GM21737 (cell line): Measurements from ENCODE around the gene GBGT1.

Source experiments
- ATAC-seq: cut with Tn5 transposase; IDR thresholded peaks from one replicate; pipeline ENCODE4 v1.9.1; 2021; ENCODE audit warnings: mild to moderate bottlenecking, moderate library complexity; ENCODE audit not compliant: unreplicated experiment

GBGT1 gene

DNA sequence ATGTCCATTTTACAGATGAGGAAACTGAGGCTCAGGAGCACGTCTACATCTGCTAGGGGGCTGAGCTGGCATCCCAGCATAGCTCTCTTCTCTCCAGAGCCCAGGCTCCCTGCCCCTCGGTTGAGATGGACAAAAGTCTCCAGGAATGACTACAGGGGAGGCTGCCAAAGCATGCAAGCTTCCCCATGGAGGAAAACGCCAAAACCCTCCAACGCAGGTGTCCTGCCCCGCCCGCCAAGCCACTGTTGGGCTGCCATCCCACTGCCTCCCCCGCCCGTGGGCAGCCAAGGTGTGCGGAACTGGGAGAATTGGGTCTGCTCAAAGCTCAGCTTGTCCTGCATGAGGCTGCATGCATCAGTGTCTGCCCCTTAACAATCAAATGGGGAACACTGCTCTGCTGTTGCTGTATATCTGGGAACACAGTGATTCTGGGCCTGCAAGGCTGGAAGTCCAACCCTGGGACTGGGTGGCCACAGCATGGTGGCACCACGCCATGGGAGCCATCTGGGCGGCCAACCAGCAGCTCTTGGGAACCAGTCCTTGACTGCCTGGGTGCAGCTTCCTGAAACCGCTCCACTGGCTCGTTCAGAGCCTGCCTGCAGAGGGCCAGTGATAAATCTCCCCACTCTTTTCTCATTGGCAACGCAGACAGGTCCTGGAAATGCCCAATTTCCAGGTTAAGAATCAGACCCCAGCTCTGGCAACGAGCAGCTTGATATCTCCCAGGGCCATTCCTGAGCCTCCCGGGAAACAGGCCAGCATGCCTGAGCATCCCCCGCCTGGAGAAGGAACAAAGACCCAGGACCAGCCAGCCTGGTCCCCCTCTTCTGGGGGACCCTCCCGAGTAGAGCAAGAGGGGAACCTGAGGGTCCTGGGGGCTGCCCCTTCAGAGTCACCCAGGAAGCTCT is 46.2 kb downstream of the GBGT1 start:
- no peak for ATAC-seq

DNA sequence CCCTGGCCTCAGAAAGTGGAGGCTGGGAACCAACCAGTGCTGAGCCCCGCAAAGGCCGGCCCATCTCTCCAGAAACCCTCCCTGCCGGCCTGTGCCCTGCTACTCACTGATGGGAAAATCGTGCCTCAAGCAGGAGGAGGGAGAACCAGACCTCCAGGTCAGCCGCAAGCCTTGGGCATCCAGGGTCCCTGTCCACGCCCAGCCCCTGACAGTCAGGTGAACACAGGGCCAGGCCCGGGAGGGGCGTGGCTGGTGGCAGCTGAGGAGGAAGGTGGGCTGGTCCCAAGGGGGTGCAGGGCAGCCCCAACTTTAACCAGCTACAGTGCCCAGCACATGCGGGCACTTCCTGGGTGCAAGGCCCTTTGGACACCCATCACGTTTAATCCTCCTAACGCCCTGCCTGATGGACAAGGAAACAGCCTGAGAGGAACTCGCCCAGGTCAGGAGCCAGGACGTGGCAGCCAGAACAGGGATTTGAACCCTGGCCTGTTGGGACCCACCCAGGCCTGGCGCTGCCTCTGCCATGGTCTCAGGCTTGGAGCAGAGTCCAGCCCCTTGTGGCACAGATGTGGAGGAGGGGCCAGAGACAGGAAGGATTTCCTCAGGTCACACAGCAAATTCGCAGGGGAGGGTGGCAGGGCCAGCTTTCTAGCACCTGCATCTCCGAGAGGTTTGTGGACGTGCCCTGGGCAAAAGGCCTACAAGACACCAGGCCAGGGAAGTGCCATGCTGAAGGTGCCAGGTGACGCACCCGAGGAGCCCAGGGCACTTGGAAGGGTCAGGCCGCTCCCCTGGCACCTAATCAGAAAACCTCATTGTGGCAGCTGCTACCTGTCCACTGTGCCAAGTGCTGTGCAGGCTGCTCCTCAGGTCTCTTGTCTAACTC is 47.1 kb downstream of the GBGT1 start:
- ATAC-seq, result no peak

DNA sequence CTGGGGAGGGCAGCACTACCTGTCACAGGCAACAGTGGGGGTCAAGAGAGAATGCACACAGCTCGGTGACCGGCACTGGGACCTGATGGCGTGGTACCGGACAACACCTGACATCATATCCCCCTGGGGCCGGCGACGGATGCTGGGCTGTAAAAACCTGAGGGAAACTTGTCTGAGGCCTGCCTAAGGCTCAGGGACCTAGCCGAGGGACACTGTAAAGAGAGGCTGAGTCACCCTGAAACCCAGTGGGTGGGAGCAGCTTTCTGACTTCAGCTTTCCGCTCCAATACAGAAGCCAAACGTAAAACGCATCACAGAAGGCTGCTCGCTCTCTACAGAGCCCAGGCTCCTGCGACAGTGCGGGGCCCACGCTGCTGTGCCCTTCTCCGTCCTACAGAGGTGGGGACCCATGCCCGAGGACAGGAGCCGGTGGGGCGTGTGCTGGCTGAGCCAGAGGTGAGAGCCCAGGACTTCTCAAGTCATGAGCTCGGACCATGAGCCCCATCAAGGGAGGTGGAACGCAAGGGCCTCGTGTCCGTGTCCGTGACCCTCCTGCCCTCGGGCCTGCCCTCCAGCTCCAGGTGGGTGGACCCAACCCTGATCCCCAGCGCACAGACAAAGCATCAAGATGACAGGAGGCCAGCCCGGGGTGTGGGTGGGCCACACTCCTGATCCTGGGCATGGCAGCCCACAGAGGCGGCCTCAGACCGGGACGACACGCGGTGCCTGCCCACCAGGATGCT is 47.9 kb downstream of the GBGT1 start:
- ATAC-seq, result peak; percentile 60

DNA sequence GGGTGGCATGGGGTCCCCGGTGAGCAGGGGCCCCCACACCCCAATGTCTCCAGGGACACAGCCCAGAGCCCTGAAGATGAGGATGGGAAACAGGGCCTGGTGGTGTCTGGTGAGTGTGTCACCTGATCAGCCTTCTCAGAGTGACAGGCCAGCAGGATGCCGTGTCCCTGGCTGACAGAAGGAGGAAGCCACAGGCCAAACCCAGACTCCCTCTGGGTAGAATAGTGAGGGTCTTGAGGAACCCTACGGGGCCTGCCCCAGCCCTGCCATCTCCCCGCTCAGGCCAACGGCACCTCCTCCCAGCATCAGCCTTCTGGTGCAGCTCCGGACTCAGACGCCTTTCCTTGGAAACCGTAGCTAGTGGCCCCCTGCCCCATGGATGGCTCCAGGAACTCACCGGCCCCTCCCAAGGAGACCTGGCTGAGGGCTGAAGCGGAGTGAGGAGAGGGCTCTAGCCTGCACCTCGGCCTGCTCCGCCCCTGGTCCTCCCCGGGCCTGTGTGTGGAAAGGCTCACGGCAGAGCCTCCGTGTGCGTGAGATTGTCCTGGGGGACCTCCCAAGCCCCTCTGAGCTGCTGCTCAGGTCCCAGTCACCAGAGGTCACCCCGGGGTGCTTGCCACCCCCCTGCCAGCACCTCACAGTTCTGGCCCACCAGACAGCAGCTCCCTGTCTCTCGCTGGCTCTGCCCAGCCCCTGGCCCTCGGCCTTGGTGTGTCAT is 48.7 kb downstream of the GBGT1 start:
- ATAC-seq, result no peak

DNA sequence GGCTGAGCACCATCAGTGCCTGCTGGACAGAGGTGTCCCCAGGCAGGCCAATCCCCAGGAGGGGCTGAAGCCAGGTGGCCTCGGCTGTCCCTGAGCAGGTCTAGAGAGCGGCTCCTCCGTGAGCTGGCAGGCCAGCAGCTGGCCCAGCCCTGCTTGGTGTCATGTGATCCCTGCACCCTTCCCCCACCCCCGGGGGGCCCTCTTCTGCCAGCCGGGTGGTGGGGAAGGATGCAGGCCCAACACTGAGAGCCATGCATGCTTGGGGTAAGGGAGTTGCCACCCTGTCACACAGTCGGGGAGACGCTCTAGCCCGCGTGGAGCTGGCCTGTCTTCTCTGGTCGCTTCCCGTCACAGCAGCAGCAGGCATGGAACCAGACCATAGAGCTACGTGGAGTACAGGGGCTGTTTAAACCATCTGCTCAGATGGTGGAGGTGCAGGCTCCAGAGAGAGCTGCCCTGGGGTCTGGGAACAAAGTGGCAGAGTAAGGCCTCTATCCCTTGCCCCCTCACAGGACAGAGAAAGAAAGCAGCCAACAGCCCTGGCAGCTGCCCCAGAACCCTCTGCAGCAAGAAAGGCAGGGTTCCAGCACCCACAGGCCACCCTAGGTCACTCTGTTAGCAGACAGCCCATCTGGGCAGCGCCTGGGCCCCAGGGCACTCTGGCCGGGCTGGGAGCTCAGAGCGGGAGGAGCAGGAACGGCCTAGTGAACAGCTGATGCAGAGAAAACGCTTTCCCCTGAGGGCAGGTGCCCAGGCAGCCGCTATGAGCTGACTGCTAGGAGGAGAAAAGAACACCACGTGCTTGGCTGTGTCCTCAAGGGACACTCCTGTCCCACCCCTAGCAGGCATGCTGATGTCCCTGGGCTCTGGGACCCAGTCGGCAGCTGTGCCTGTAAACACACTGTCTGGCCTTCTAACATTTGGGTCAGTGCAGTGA is 49.5 kb downstream of the GBGT1 start:
- no peak for ATAC-seq

DNA sequence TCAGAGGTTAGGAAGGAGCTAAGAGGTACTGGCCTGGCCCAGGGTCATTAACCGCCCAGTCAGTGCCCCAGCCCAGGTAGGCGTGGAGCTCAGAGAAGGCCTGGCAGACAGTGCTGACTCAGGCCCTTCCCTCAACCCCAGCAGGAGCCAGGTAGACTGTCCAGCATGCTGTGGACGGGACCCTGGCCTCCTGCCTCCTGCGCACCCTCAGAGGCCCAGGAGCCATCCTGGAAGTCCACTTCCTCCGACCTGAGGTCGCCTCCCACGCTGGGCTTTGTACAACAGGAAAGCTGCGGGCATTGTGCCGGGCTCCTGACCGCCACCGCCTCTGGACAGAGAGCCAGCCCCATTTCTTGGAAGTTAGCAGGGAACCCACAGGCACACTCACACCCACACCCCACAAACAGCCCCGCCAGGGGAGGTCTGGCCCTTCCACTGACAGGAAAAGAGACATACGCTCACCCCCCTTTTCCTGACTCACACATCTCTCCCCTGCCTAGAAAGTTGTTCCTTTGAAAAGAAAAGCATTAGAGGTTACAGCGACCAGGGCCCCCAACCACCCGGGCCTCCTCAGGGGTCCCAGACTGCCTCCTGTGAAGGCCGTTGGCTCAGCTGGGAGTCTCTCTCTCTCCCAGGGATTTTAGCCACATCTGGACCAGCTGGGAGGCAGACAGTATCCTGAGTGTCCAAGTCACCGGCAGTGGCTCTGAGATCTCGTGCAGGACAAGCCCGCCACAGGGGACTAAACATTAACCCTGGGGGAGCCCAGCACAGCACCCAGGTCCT is 50.4 kb downstream of the GBGT1 start:
- no peak for ATAC-seq

DNA sequence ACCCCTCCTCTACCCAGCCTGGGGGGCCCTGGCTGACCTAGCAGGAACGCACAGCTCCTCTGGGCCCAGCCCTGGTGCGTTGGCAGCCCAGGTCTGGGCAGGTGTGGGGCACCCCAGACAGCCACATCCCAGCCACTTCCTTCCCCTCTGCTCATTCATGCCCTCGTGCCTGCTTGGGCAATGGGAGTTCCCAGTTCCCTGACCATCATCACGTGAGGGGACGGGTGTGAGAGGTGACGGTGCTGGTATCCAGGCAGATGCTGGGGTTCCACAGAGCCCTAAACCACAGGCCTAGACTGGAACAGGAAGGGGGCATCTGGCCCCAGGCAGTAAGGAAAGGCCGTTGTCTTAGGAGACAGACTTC is 51.1 kb downstream of the GBGT1 start:
- no peak for ATAC-seq

DNA sequence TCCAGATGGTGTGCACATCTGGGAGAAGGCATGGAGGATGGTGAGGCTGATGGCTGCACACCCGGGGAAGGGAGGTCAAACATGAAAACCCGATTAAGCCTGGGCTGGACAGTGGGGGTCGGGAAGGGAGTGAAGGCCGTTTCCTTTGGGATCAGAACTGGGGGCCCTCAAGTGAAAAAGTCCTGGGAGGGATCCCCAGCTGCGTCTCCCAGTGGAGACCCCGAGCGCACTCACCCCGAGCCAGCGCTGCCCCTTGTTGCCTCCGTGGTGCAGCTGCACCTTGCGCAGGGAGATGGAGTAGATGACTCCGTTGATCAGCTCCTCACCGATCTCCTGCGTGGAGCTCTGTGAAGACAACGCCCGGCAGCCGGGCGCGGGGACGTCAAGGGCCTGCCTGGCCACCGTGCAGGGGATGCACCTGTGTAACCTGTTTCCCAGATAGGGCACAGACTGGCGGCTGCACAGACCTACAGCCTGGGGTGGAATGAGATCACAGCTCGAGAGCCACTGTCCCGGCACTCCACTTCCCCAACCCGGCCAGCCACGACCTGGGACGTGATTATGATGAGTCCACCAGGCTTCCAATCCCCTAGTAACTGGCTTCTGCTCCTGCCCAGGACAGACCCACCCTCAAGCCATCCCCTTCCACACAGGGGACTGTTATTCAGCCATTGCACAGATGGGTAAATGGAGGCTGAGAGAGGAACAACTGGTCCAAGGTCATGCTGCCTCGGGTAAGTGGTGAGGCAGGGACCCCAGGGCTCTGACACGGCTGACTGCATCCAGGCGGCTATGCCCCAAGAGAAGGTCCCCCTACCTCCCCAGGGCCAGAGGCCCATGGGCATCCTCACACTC is 51.7 kb downstream of the GBGT1 start:
- no peak for ATAC-seq

DNA sequence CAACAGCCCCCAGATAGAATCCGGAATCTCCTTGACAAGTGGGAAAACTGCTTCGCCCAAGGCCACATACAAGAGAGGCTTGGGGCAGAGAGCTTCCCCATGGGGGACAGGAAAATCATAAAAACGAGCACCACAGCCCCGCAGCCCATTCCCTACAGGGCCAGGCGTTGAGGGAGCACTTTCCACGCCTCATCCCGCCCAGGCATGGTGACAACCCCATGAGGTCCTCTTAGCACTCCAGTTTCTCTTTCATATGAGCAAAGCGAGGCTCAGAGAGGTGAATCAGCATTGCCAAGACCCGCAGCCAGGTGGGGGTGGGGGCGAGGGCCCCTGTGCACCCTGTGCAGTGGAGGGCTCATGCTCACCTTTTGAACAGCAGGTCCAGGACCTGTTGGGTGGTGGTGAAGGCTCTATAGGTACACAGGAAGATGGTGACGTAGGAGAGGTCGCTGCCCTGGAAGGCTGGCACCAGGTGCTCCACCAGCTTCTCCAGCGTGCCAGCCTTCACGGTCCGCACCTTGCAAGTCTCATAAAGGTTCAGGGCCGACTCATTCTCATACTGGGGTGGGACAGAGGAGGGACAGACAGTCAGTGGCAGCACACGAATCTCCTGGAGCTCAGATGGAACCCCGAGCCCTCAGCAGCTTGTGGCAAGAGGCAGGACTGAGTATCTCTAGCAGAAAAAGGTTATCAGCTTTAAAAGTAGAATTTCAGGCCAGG is 53.6 kb downstream of the GBGT1 start:
- no peak for ATAC-seq

DNA sequence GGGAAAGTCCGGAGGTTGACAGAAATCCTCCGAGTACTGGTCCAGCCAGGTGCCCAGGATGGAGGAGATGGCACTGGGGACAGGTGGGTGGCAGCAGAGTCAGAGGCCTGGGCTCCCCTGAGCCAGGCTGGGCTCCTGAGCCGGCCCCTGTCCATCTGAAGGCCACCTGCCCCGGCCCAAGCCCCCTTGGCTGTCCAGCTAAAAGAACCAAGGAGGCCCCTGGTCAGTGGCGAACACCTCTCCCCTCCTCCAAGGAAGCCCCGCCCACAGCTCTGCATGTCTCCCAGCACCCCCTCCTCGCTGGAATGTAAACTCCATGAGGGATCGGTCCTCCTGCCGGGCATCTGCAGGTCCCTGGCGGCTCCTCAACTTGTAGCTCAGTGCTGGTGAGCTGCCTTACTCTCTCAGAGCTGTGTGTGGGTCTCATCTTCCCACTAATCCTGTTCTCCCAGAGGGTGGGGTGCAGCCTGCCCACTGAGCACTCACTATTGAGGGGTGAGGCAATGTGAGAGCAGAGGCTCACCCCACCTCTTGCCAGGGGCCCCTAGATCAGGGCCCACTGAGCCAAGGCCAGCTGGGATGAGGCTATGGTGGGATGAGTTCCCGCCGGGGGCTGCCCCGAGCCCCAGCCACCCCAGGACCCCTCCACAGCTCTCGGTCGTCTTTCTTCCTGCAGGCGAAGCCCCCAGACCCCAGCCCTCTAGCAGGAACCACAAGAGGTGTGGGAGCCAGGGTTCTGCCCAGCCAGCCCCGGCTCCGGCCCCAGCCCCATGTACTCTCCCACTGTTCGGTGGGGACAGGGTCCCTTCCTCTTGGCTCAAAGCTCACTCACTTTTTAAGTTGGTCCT is 54.7 kb downstream of the GBGT1 start:
- ATAC-seq, result no peak

DNA sequence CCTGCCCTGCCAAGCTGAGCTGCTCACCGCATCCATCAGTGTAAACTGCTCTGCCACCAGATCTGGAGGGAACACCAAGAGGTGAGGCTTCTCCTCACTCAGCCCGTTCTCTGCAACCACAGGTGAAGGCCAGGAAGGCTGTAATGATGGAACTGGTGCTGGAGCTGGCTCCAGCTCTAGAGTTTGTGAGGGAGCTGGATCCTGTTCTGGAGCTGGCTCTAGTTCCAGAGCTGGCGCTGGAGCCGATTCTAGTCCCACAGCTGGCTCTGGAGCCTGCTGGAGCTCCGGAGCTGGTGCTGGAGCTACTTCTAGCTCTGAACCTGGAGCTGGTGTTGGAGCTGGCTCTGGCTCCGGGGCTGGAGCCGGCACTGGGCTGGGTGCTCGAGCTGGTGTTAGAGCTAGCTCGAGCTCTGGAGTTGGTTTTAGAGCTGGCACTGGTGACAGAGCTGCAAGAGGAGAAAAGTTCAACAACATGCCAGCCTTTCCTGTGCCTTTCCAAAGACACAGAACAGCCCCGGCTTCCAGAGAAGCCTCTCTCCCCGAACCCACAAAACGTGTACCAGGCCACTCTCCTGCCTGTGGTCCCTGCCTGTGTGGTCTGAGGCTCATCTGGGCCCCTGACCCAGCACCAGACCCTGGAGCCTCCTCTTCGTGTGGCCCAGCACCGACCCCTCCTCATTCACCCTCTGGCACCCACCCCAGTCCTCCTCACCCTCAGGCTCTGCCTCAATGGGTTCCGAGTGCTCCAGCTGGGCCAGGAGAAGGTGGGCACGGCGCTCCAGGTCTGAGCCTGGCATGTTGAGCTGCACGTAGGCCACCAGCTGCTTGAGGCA is 55.5 kb downstream of the GBGT1 start:
- ATAC-seq, result no peak

DNA sequence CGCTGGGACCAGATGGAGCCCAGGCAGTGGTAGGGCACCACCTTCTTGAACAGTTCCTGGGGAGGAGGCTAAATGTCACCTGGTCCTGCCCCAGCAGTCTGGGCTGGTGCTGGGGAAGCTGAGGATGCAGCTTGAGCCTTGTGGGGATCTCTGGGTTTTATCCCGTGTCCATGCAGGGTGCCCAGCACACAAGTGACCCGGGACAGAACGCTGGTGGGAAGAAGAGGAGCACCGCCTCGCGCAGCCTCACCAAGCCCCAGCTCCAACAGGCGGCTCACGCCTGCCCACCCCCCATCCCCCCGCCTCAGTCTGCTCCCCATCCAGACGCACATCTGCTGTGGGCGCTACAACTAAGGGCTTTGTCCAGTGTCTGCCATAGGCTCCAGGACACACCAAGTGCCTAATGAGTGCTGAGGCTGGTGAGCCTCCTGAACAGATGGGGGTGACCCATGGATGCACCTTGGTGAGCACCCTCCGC is 56.4 kb downstream of the GBGT1 start:
- ATAC-seq, result no peak

DNA sequence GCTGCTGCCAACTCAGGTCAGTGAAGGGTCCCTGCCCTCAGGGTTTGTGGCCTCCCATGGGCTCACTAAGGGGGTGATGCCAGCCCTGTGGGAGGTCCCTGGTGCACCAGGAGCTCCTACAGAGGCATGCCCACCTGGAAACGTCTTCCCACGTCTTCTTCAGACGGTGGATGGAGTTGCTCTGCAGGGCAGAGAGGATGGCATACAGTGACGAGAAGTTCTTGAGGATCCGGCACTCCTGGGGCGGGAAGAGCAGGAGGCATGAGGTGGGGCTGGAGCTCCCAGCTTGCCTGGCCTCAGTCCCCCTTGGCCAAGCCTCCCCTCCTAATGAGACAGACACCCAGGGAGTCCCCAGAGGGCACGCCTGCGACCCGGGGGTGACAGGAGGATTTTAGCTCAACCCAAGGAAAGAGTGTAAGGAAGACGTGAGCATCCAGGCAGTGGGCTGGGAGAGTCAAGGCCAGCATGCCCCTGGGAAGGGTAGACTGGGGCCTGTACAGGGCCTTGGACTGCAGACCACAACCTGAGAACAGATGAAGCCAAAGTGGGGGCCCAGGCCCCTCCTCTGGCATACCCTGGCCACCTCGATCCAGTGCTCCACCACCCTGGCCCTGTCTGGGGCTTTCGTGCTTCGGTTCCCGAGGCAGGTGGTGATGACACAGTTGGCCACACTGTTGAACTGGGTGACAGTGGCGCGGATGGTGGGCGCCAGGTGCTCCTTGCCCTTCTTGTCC is 57.0 kb downstream of the GBGT1 start:
- ATAC-seq, result no peak

DNA sequence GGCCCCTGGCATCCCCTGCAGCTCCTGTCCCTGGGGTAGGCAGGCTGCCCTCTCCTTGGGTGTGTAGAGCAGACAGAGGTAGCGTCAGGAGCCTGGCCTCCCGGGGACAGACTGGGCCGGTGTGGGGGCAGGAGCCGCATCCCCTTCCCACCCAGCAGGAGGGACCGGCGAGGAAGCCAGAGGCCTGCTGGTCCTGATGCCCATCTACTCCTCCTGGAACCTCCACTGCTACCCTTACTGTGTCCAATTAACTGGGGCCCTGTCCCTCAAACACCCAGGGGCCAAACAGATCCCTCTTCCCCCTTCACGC is 58.3 kb downstream of the GBGT1 start:
- no peak for ATAC-seq
